ENCODE data around the gene RBPJ.

Gene RBPJ

GRCh38 chr4:26375551-26375950 is 54.7 kb downstream of the RBPJ start:
- no peak overlapping the region for H3K4me3 ChIP-seq (ENCODE audit: low read length in 2 of 2)
- H3K9ac ChIP-seq (ENCODE audit: low read length in 2 of 2) = no peak overlapping the region
- H3K4me1 ChIP-seq (ENCODE audit: control insufficient read depth, insufficient read depth, low read length) = peaks cover 4% of the 10 kb centered on the region
- H3K27ac ChIP-seq (ENCODE audit: low read length) = no peak overlapping the region
- H3K9me3 ChIP-seq (ENCODE audit: control insufficient read depth in 2 of 2, low read length in 2 of 2) = no peaks in the 10 kb centered on the region
- no peaks in the 10 kb centered on the region for H3K36me3 ChIP-seq (ENCODE audit: control insufficient read depth in 2 of 2, insufficient read depth in 2 of 2, low read length in 2 of 2)
- no peaks in the 10 kb centered on the region for H3K27me3 ChIP-seq (ENCODE audit: control insufficient read depth in 1 of 2, insufficient read depth in 2 of 2, low read length in 2 of 2)

GRCh38 chr4:26377328-26378311 is 56.8 kb downstream of the RBPJ start:
- H3K4me3 ChIP-seq (ENCODE audit: low read length in 2 of 2) = no peak overlapping the region
- H3K4me1 ChIP-seq (ENCODE audit: control insufficient read depth, insufficient read depth, low read length) = peaks cover 2% of the 10 kb centered on the region
- no peaks in the 10 kb centered on the region for H3K9me3 ChIP-seq (ENCODE audit: control insufficient read depth in 2 of 2, low read length in 2 of 2)
- H3K36me3 ChIP-seq (ENCODE audit: control insufficient read depth in 2 of 2, insufficient read depth in 2 of 2, low read length in 2 of 2) = no peaks in the 10 kb centered on the region
- H3K27me3 ChIP-seq (ENCODE audit: control insufficient read depth in 1 of 2, insufficient read depth in 2 of 2, low read length in 2 of 2) = no peaks in the 10 kb centered on the region
- H3K27ac ChIP-seq (ENCODE audit: low read length) = no peak overlapping the region
- H3K9ac ChIP-seq (ENCODE audit: low read length in 2 of 2) = no peak overlapping the region

- H3K4me1 ChIP-seq (ENCODE audit: control insufficient read depth, insufficient read depth, low read length) = no peaks in the 10 kb centered on the region
- no peak overlapping the region for H3K9ac ChIP-seq (ENCODE audit: low read length in 2 of 2)
- H3K27ac ChIP-seq (ENCODE audit: low read length) = no peak overlapping the region
- no peaks in the 10 kb centered on the region for H3K36me3 ChIP-seq (ENCODE audit: control insufficient read depth in 2 of 2, insufficient read depth in 2 of 2, low read length in 2 of 2)
- no peak overlapping the region for H3K4me3 ChIP-seq (ENCODE audit: low read length in 2 of 2)
- H3K9me3 ChIP-seq (ENCODE audit: control insufficient read depth in 2 of 2, low read length in 2 of 2) = no peaks in the 10 kb centered on the region
- no peaks in the 10 kb centered on the region for H3K27me3 ChIP-seq (ENCODE audit: control insufficient read depth in 1 of 2, insufficient read depth in 2 of 2, low read length in 2 of 2)
Observed at GRCh38 chr4:26379837-26380236, 59.0 kb downstream of the RBPJ start.

- Histone ChIP-seq H3K9ac (ENCODE audit: low read length in 2 of 2) (no peak overlapping the region), H3K4me1 (ENCODE audit: control insufficient read depth, insufficient read depth, low read length) (no peaks in the 10 kb centered on the region)
Observed at GRCh38 chr4:26380740-26381139, 59.9 kb downstream of the RBPJ start.

GRCh38 chr4:26384380-26385057 is 63.7 kb downstream of the RBPJ start:
- Histone ChIP-seq H3K9me3 (ENCODE audit: control insufficient read depth in 2 of 2, low read length in 2 of 2) (no peaks in the 10 kb centered on the region), H3K4me1 (ENCODE audit: control insufficient read depth, insufficient read depth, low read length) (no peaks in the 10 kb centered on the region), H3K36me3 (ENCODE audit: control insufficient read depth in 2 of 2, insufficient read depth in 2 of 2, low read length in 2 of 2) (peaks cover 3 to 9% of the 10 kb centered on the region in 2 donors), H3K27me3 (ENCODE audit: control insufficient read depth in 1 of 2, insufficient read depth in 2 of 2, low read length in 2 of 2) (no peaks in the 10 kb centered on the region), H3K9ac (ENCODE audit: low read length in 2 of 2) (no peak overlapping the region), H3K4me3 (ENCODE audit: low read length in 2 of 2) (no peak overlapping the region), H3K27ac (ENCODE audit: low read length) (no peak overlapping the region)

More at GRCh38 chr4:26380740-26381139, 59.9 kb downstream of the RBPJ start:
- no peaks in the 10 kb centered on the region for H3K27me3 ChIP-seq (ENCODE audit: control insufficient read depth in 1 of 2, insufficient read depth in 2 of 2, low read length in 2 of 2)
- H3K36me3 ChIP-seq (ENCODE audit: control insufficient read depth in 2 of 2, insufficient read depth in 2 of 2, low read length in 2 of 2) = no peaks in the 10 kb centered on the region
- no peak overlapping the region for H3K4me3 ChIP-seq (ENCODE audit: low read length in 2 of 2)
- no peaks in the 10 kb centered on the region for H3K9me3 ChIP-seq (ENCODE audit: control insufficient read depth in 2 of 2, low read length in 2 of 2)
- no peak overlapping the region for H3K27ac ChIP-seq (ENCODE audit: low read length)

- Histone ChIP-seq H3K4me3 (ENCODE audit: low read length in 2 of 2) (no peak overlapping the region), H3K4me1 (ENCODE audit: control insufficient read depth, insufficient read depth, low read length) (no peaks in the 10 kb centered on the region), H3K27ac (ENCODE audit: low read length) (no peak overlapping the region), H3K9me3 (ENCODE audit: control insufficient read depth in 2 of 2, low read length in 2 of 2) (no peaks in the 10 kb centered on the region), H3K9ac (ENCODE audit: low read length in 2 of 2) (no peak overlapping the region), H3K27me3 (ENCODE audit: control insufficient read depth in 1 of 2, insufficient read depth in 2 of 2, low read length in 2 of 2) (no peaks in the 10 kb centered on the region), H3K36me3 (ENCODE audit: control insufficient read depth in 2 of 2, insufficient read depth in 2 of 2, low read length in 2 of 2) (peaks cover 3 to 9% of the 10 kb centered on the region in 2 donors)
Observed at GRCh38 chr4:26385690-26386089, 64.9 kb downstream of the RBPJ start.

GRCh38 chr4:26386386-26386785 is 65.6 kb downstream of the RBPJ start:
- H3K9ac ChIP-seq (ENCODE audit: low read length in 2 of 2) = no peak overlapping the region
- no peaks in the 10 kb centered on the region for H3K27me3 ChIP-seq (ENCODE audit: control insufficient read depth in 1 of 2, insufficient read depth in 2 of 2, low read length in 2 of 2)
- H3K27ac ChIP-seq (ENCODE audit: low read length) = no peak overlapping the region
- no peak overlapping the region for H3K4me3 ChIP-seq (ENCODE audit: low read length in 2 of 2)
- H3K36me3 ChIP-seq (ENCODE audit: control insufficient read depth in 2 of 2, insufficient read depth in 2 of 2, low read length in 2 of 2) = peaks cover 3 to 9% of the 10 kb centered on the region in 2 donors
- no peaks in the 10 kb centered on the region for H3K4me1 ChIP-seq (ENCODE audit: control insufficient read depth, insufficient read depth, low read length)
- H3K9me3 ChIP-seq (ENCODE audit: control insufficient read depth in 2 of 2, low read length in 2 of 2) = no peaks in the 10 kb centered on the region

- H3K27me3 ChIP-seq (ENCODE audit: control insufficient read depth in 1 of 2, insufficient read depth in 2 of 2, low read length in 2 of 2) = no peaks in the 10 kb centered on the region
- peaks cover 3 to 9% of the 10 kb centered on the region in 2 donors for H3K36me3 ChIP-seq (ENCODE audit: control insufficient read depth in 2 of 2, insufficient read depth in 2 of 2, low read length in 2 of 2)
- no peak overlapping the region for H3K9ac ChIP-seq (ENCODE audit: low read length in 2 of 2)
Observed at GRCh38 chr4:26388671-26389070, 67.9 kb downstream of the RBPJ start.

GRCh38 chr4:26397086-26397485 is 76.3 kb downstream of the RBPJ start:
- Histone ChIP-seq H3K4me3 (ENCODE audit: low read length in 2 of 2) (no peak overlapping the region), H3K9ac (ENCODE audit: low read length in 2 of 2) (no peak overlapping the region), H3K36me3 (ENCODE audit: control insufficient read depth in 2 of 2, insufficient read depth in 2 of 2, low read length in 2 of 2) (no peaks in the 10 kb centered on the region), H3K4me1 (ENCODE audit: control insufficient read depth, insufficient read depth, low read length) (no peaks in the 10 kb centered on the region), H3K27ac (ENCODE audit: low read length) (no peak overlapping the region), H3K9me3 (ENCODE audit: control insufficient read depth in 2 of 2, low read length in 2 of 2) (no peaks in the 10 kb centered on the region), H3K27me3 (ENCODE audit: control insufficient read depth in 1 of 2, insufficient read depth in 2 of 2, low read length in 2 of 2) (no peaks in the 10 kb centered on the region)

More at GRCh38 chr4:26388671-26389070, 67.9 kb downstream of the RBPJ start:
- H3K4me1 ChIP-seq (ENCODE audit: control insufficient read depth, insufficient read depth, low read length) = no peaks in the 10 kb centered on the region
- no peaks in the 10 kb centered on the region for H3K9me3 ChIP-seq (ENCODE audit: control insufficient read depth in 2 of 2, low read length in 2 of 2)
- no peak overlapping the region for H3K4me3 ChIP-seq (ENCODE audit: low read length in 2 of 2)
- no peak overlapping the region for H3K27ac ChIP-seq (ENCODE audit: low read length)

- Histone ChIP-seq H3K9ac (ENCODE audit: low read length in 2 of 2) (no peak overlapping the region), H3K4me1 (ENCODE audit: control insufficient read depth, insufficient read depth, low read length) (no peaks in the 10 kb centered on the region), H3K36me3 (ENCODE audit: control insufficient read depth in 2 of 2, insufficient read depth in 2 of 2, low read length in 2 of 2) (no peaks in the 10 kb centered on the region), H3K9me3 (ENCODE audit: control insufficient read depth in 2 of 2, low read length in 2 of 2) (no peaks in the 10 kb centered on the region), H3K4me3 (ENCODE audit: low read length in 2 of 2) (no peak overlapping the region), H3K27ac (ENCODE audit: low read length) (no peak overlapping the region), H3K27me3 (ENCODE audit: control insufficient read depth in 1 of 2, insufficient read depth in 2 of 2, low read length in 2 of 2) (no peaks in the 10 kb centered on the region)
Observed at GRCh38 chr4:26400132-26400531, 79.3 kb downstream of the RBPJ start.
